Fibroblast of skin of right biceps (primary cell): ENCODE results near the gene TRIM10.
"Not testable (repeated sequence)": the region's sequence is repeated elsewhere in the genome, so short reads cannot be mapped to it uniquely, and the experiment has no call there.

ENCODE experiments used
- DNase-seq: peaks from one replicate; pipeline ENCODE4 v3.0.0-alpha.2; 2013

The TRIM10 gene

DNA sequence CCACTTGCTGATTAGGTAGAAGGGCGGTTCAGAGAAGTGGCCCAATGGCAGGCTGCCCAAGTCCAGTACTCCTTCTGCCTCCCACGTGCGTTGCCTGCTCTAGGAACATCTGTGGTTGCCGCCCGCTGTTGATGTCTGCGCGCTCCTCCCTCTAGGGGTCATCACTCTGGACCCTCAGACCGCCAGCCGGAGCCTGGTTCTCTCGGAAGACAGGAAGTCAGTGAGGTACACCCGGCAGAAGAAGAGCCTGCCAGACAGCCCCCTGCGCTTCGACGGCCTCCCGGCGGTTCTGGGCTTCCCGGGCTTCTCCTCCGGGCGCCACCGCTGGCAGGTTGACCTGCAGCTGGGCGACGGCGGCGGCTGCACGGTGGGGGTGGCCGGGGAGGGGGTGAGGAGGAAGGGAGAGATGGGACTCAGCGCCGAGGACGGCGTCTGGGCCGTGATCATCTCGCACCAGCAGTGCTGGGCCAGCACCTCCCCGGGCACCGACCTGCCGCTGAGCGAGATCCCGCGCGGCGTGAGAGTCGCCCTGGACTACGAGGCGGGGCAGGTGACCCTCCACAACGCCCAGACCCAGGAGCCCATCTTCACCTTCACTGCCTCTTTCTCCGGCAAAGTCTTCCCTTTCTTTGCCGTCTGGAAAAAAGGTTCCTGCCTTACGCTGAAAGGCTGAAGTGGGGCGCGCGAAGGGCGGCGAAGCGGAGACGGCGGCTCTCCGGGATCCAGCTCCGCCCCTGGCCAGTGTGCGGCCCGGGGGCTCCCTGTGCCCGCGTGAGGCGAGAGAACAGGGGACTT is 10.9 kb upstream of the TRIM10 start:
- DNase-seq: peak; percentile 6

DNA sequence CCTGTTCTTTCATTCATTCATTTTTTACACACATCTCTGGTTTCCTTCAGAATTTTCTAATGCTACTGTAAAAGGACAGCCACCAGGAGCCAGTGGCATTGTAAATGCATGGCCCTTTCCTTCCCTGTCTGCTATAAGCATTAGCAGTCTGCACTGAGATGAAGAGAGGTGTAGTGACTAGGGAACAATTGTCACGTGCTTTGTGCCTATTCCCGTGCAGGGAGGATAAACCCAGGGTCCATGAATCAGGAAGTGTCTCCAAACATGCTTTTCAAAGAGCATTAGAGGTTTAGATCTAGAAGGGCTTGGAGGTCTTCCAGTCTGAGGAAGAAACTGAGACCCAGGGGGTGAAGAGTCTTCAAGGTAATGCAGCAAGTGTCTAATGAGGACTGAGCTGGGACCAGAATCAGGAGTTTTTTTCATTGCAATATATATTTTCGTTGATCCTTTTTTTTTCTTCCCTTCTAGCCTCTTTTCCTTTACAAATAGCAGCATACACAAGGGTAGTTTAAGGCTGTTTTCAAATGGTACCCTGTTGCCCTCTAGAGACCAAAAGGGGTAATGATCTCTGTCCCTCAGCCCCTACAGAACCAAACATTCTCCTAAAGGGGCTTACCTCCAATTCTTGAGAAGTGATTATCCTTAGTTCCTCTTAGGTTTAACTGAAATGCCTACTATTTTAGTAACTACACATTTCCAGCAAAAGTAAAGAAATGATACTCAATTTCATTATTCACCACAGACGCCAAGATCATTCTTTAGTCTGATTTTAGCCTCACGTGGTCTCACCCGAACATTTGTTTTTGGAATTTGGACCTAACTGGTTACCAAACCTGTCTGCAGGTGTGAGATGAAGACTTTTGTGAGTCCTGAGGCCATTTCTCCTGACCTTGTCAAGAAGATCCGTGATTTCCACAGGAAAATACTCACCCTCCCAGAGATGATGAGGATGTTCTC is 8.9 kb upstream of the TRIM10 start:
- peak; percentile 50 for DNase-seq

DNA sequence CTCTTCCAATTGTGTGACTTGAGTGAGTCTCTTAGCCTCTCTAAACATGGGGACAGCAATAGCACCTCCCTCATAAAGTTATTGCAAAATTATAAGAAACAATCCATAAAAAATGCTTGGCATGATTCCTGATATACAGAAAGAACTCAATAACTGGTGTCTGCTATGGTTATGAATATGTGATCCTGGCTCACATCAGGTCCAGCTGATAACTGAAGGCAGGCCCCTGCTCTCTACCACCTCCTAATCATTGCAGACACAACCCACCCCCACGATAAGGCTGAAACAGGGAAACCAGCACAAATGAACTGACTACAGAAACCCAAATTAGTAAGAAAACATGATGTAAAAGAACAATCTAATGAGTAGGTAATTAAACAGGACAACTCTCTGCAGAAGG is 7.7 kb upstream of the TRIM10 start:
- no peak for DNase-seq

DNA sequence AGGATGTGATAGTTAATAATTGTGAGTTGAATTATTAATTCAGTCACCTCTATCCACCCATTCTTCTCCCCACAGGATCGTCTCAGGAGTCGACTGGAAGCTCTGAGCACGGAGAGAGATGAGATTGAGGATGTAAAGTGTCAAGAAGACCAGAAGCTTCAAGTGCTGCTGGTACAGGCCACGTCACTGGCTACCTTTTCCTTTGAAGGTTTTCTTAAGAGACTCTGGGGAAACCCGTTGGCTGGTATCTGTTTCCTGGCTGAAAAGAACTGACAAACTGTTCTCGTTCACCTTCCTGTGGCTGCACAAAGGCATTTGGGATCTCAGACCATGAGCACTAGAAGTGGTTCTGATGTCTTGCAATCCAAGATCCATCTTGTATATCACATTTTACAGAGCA is 6.1 kb upstream of the TRIM10 start:
- DNase-seq: no peak

DNA sequence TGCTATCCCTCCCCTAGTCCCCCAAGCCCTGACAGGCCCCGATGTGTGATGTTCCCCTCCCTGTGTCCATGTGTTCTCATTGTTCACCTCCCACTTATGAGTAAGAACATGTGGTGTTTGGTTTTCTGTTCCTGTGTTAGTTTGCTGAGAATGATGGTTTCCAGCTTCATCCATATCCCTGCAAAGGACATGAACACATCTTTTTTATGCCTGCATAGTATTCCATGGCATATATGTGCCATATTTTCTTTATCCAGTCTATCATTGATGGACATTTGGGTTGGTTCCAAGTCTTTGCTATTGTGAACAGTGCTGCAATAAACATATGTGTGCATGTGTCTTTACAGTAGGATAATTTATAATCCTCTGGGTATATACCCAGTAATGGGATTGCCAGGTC is 4.2 kb upstream of the TRIM10 start:
- not testable (repeated sequence) for DNase-seq

DNA sequence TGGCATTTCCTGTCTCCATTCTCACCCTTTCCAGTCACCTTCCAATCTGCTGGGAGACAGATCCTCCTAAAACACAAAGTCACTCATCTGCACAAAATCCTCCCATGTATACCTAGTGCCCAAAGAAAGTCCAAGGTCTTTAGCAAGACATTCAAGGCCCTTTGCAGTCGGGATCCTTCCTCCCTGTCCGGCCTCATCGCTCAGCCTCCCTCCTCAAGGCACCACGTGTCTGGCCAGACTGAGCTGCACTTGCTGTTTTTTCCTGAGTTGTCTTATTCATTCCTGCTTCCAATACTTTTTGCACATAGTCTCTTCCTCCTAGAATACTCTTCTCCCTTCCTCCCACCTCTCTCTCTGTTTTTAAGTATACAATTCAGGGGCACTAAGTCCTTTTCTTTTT is 3.7 kb upstream of the TRIM10 start:
- DNase-seq: no peak

DNA sequence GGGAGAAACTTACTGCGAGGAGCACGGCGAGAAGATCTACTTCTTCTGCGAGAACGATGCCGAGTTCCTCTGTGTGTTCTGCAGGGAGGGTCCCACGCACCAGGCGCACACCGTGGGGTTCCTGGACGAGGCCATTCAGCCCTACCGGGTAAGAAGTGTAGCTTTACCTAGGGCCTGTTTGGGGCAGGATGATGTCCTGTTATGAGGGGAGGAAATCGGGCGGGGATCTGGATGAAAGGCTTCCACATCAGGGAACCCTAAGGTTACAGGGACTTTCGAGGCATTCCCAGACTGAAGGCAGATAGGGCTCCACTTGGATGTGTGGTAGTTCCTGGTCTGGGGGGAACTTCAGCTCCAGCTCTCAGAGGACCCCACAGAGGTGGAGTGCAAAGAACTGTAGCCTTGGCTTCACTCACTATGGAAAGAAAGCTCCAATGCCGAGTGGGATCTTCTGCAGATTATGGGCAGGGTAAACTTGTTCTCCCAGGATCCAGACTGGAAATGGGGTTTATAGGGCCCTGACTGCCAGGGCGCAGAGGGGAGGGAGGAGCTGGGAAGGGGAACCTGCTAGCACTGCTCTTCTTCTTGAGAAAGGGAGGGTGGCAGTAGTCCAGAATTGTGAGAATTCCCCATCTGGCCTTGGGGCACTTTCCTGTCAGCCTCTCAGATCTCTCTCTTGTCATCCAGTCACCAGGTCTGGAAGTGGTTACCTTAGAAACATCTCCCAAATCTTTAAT is 3.1 kb upstream of the TRIM10 start:
- no peak for DNase-seq

DNA sequence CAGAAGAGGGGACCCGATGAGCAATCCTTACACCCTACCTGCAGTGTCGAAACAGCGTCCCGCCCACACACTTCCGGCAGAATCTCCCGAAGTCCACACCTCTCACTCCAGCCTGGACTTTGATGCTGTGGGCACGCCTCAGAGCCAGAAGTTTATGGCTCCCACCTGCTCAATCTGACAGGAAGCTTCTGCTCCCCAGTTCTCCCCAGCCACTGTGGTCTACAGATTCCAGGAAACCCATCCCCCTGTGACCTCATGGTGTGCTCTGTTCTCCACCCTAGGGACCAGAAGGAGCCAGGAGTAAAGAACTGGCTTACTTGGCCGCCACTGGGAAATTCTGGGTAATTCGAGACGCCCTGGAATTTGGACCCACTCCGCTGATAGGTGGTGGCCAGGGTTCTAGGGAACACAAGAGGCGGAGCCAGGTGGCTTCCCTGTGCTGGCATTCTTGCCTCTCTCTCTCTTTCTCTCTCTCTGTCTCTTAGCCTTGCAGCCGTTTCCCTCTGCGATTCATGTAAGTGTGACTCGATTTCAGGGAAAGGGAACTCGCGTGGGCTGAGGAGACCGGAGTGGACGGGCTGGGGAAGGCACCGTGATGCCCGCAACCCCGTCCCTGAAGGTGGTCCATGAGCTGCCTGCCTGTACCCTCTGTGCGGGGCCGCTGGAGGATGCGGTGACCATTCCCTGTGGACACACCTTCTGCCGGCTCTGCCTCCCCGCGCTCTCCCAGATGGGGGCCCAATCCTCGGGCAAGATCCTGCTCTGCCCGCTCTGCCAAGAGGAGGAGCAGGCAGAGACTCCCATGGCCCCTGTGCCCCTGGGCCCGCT is 2.3 kb upstream of the TRIM10 start, which contains the start of gene TRIM15:
TRIM15 (plus strand) TSS at position 457 of the 828 bp plus-strand sequence; CDS start at position 596, 139 bp downstream.
- DNase-seq: no peak

DNA sequence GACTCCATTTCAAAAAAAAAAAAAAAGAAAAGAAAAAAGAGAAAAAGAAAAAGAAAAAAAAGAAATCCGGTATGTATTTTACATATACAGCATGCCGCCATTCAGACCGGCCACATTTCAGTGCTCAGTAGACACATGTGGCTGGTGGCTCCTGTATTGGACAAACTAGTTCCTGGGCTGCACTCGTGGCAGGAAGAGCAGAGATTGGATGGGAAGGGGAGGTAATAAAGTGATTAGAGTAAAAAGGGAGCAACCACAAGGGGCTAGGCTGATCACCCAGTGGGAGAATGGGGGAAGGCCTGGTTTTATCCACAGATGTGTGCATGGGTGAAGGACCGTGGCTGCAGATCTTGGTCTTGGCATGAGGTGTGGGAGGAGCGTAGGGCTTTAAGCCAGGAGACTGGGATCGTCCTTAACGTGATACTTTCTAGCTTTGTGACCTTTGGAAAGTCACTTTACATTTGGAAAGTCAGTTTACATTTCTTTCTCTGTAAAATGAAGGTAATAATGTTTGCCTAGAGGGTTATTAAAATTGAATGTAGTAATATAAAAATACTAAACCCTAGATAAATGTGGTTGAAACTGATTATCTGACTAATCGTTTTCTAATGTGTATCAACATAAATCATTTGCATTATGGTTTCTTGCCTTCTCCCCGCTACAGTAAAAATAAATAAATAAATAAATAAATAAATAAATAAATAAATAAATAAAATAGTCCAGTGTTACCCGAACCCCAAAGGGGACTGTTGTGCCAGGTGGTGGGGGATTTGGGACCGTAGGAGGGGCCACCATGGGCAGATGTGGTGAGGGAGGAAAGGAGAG is 1.5 kb upstream of the TRIM10 start:
- no peak for DNase-seq

DNA sequence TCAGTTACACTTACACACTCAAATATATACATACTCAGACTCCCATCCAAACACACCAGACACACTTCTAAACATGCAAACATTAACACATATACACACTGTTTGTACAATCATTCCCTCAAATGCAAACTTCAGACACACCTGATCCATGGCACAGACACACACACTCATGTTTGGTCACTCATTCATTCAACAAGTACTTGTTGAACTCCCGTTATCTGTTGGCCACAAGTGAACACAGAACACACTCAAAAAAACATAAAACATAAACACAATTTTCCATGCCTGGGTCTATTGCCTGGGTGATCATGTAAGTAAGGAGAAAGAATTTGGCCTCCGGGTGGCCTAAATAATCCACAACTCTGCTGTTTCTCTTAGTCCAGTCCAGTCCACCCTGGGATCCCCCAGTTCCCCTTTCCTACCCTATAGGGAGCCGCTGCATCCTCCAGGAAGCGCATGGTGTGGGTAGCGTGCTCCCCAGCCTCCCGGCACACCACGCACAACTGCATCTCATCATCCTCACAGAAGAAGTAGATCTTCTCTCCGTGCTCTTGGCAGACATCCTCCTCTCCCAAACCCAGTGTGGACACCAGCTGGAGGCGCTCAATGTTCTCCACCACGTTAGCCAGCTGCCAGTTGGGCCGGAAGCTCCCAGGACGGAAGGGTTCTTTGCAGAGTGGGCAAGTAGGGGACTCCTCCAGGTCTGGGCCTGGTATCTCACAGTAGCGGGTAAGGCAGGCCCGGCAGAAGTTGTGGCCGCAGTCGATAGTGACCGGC is 815 bp downstream of the TRIM10 start:
- DNase-seq: no peak

DNA sequence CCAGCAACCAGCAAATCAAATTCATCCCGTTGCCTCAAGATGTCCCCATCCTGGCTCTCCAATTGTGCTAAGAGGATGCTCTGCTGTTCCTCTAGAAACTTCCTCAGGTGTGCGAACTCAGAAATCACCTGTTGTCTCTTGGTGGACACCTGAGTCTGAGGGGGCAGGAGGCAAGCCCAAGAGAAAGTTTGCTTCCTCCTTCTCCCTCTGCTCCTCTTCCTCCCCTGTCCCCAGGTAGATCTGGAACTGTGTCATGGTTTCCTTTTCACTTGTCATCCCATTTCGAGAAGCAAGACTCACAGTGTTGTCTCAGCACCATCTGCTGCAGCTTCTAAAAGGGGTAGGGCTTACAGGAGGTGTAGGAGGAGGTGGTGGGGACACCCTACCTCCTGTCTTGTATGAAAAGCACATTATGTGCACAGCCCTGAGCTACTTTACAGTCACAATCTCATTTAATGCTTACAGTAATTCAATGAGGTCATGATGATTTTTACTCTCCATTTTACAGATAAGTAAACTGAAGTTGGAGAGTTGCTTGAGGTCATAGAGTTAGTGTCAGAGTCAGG is 2.5 kb downstream of the TRIM10 start:
- no peak for DNase-seq

DNA sequence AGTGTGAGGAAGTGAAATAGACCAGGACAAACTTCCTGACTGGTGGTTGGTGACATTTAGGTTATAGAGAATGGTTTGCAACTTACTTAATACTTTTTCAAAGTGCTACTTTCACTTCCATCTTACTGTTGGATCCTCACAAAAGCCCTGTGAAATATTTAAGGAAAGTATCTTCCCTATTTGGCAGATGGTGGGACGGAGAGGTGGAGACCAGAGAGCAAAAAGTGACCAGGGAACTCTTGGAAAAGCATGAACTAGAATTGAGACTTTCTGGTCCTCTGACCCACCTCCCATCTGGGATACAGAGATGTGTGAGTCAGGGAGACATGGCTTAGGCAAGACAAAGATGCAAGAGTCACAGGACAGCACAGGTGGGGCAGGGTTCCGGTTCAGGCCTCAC is 3.0 kb downstream of the TRIM10 start:
- DNase-seq: no peak

DNA sequence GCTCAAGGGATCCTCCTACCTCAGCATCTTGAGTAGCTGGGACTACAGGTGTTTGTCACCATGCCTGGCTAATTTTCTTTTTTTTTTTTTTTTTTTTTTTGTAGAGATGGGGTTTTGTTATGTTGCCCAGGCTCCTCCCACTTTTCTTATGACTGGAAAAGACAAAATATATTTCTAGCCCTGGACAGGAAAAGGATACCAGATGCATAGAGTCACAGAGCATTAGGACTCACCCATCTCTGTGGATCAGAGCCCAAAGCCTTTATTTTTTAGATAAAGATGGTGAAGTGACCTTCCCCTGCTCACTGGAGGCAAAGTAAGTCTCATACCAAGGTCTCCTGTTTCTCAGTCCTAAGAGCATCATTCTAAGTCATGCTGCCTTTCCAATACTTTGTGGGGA is 3.4 kb downstream of the TRIM10 start:
- peak; percentile 8 for DNase-seq

DNA sequence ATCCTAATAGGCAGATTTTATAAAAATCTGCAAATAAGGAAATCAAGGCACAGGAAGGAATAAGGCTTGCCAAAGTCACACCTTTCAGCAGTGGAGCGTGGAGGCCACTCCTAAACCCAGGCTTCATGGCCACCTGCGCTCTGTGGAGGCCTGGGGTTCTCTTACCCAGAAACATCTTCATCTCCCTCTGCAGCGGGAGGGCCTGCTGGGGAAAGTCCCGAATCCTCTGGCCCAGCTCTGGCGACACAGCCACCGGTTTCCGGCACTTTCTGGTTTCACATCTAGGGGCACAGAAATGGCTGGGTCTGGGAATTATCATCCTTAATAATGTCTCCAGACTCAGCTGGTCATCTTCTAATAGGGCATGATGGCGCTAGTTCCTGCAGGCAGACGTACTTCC is 4.2 kb downstream of the TRIM10 start:
- no peak for DNase-seq

DNA sequence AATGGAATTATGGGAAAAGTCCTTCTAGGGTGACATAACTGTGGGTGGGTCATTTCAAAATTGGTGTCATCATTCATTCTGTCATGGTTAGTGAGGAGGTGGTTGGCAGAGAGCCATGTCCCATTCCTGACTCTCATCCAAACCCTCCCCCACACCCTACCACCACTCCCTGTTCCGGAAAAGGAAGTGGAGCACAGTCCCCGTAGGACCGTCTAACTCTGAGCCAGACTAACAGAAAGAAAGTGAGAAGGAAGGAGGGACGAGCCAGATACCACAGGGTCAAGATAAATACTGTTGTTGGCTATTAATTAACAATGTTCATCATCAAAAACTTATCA is 4.8 kb downstream of the TRIM10 start:
- DNase-seq: peak; percentile 76

DNA sequence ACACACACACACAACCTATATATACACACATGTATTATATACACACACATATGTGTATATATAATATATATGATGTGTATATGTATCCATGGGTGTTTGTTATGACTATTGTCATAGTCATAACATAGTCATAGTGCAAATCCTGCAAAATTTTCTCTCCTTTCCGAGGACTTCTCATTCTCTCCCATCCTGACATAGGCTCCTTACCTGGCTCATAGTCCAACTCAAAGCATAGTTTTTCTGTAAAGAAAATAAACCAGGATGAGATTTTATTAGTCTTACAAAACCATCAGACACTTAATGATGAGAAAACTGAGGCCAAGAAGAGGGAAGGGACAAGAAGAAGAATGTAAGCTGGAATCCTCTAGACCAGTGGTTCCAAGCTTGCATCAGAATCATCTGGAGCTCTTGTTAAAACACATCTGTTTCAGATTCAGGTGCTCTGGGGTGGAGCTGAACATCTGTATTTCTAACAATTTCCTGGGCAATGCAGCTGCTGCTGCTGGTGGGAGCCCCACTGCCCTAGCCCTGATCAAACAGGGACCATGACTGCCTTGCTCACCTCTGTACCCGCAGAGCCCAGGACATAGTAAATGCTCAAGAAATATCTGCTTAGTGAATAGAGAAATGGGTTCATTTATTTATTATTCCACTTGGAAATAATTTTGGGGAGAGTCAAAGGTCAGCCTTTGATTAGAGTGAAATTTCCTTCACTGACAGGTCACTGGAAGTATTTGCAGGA is 5.3 kb downstream of the TRIM10 start:
- peak; percentile 8 for DNase-seq

DNA sequence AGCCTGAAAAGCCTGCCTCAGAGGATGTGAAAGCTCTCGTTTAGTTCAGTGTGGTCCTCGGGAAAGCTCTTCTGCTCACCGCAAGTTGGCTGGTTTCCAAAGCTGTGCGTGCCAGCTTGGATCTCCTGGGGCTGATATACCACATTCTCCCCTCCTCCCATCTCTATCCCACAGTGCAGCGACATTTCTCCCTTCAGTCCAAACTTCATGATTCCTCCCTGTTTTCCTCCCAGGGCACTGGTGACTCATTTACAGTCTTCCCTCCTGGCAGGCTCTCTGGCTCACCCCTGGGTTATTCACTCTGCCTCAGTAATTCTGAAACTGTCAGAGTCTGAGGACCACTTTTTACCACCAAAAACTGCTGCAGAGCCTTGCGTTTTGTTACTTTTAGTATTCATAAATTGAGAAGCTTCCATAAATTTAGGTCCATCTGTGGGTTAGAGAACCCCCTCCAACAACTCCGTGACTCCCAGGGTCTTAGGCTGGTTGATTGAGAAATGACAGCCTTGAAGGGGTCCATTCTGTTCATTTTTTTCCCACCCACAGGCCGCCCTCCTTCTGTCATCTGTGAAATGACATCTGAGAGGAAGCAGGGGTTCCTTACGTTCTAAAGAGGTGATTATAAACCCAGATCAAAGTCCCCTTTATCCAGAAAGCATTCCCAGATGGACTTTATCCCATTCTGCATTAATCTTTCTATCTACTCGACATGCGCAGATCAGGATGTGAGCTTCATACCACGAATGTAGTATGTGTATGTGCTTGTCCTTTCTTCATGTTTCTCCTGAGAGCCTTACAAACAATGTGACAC is 6.1 kb downstream of the TRIM10 start:
- peak; percentile 92 for DNase-seq

DNA sequence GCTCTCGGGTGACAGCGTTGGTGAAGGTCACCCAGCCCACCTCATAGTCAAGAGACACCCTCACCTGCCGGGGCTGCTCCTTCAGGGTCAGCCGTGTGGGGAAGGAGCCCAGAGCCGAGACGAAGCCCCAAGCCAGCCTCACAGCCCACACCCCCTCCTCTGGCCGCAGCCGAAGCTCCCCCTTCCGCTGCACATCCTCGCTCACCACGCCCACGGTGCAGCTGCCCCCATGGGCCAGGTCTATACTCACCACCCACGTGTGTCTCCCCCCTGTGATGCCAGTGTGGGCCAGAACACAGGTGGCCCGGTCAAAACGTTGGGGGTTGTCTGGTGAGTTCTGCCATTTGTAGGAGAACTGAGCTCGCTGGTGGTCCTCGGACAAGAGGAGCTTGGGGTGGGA is 7.0 kb downstream of the TRIM10 start:
- DNase-seq: no peak
